MM.1S (cell line): ENCODE data around the gene CEP72.

ENCODE experiments used
- CTCF ChIP-seq: fragments of 300-600 bp; sonication (generic); IDR thresholded peaks from 2 replicates; pipeline ENCODE4 v1.5.1; 2016; ENCODE audit warnings: antibody characterized with exemption, low read length, mixed read lengths
- EZH2 ChIP-seq: fragments of 300-600 bp; sonication (generic); optimal IDR thresholded peaks from 2 replicates; pipeline ENCODE3; 2017; ENCODE audit warnings: low read depth, mild to moderate bottlenecking, antibody characterized with exemption, low read length, mixed read lengths

GRCh38 chr5:625516-625915, 13.4 kb downstream of the CEP72 start:
- TF ChIP-seq CTCF, result no peak
- TF ChIP-seq EZH2, result no peak
